ENCODE results near the gene ZNF479.
"Not testable (repeated sequence)": the region's sequence is repeated elsewhere in the genome, so short reads cannot be mapped to it uniquely, and the experiment has no call there.

The ZNF479 gene

GRCh38 chr7:57132336-57132735 is at the start of gene ZNF479:
ZNF479 (minus strand) TSS chr7:57132436; CDS start chr7:57132324, 112 bp downstream.
- DNase-seq (ENCODE audit: extremely low read depth, low read depth), result not testable (repeated sequence)

- DNase-seq (ENCODE audit: extremely low read depth, low read depth), result no peak
- TF ChIP-seq CTCF (IDR thresholded peaks at IDR 0.05; ENCODE audit: low read depth, low read length), result no peak
Observed at GRCh38 chr7:57182031-57182430, 49.8 kb upstream of the ZNF479 start.

GRCh38 chr7:57181281-57181680 is 49.0 kb upstream of the ZNF479 start:
- no peak for TF ChIP-seq CTCF (IDR thresholded peaks at IDR 0.05; ENCODE audit: low read depth, low read length)
- no peak for DNase-seq (ENCODE audit: extremely low read depth, low read depth)

- DNase-seq (ENCODE audit: extremely low read depth, low read depth), result no peak
- no peak for TF ChIP-seq CTCF (IDR thresholded peaks at IDR 0.05; ENCODE audit: low read depth, low read length)
Observed at GRCh38 chr7:57179776-57180415, 47.7 kb upstream of the ZNF479 start.

GRCh38 chr7:57178768-57179139 is 46.5 kb upstream of the ZNF479 start:
- no peak for DNase-seq (ENCODE audit: extremely low read depth, low read depth)
- TF ChIP-seq CTCF (IDR thresholded peaks at IDR 0.05; ENCODE audit: low read depth, low read length), result no peak

- no peak for TF ChIP-seq CTCF (IDR thresholded peaks at IDR 0.05; ENCODE audit: low read depth, low read length)
- no peak for DNase-seq (ENCODE audit: extremely low read depth, low read depth)
Observed at GRCh38 chr7:57177856-57178767, 45.9 kb upstream of the ZNF479 start.

GRCh38 chr7:57176928-57177635 is 44.8 kb upstream of the ZNF479 start:
- no peak for TF ChIP-seq CTCF (IDR thresholded peaks at IDR 0.05; ENCODE audit: low read depth, low read length)

More at GRCh38 chr7:57176928-57177635, 44.8 kb upstream of the ZNF479 start:
- DNase-seq (ENCODE audit: extremely low read depth, low read depth), result no peak
